ENCODE results near the gene OSBPL7.

Gene OSBPL7

GRCh38 chr17:47820033-47820789 lies 1.4 kb downstream of the OSBPL7 start:
- no peak for TF ChIP-seq TAF1 (IDR thresholded peaks at IDR 0.05; ENCODE audit: borderline replicate concordance, insufficient read depth, low read length)

- no peak for TF ChIP-seq POLR2AphosphoS5 (IDR thresholded peaks at IDR 0.05; ENCODE audit: low read depth, low read length)
- TF ChIP-seq FOXP2 (optimal IDR thresholded peaks at IDR 0.05; ENCODE audit: borderline replicate concordance, extremely low read depth, extremely low read length, insufficient read depth): no peak
- TF ChIP-seq TAF1 (IDR thresholded peaks at IDR 0.05; ENCODE audit: borderline replicate concordance, insufficient read depth, low read length): no peak
- TF ChIP-seq, protein P1, sequence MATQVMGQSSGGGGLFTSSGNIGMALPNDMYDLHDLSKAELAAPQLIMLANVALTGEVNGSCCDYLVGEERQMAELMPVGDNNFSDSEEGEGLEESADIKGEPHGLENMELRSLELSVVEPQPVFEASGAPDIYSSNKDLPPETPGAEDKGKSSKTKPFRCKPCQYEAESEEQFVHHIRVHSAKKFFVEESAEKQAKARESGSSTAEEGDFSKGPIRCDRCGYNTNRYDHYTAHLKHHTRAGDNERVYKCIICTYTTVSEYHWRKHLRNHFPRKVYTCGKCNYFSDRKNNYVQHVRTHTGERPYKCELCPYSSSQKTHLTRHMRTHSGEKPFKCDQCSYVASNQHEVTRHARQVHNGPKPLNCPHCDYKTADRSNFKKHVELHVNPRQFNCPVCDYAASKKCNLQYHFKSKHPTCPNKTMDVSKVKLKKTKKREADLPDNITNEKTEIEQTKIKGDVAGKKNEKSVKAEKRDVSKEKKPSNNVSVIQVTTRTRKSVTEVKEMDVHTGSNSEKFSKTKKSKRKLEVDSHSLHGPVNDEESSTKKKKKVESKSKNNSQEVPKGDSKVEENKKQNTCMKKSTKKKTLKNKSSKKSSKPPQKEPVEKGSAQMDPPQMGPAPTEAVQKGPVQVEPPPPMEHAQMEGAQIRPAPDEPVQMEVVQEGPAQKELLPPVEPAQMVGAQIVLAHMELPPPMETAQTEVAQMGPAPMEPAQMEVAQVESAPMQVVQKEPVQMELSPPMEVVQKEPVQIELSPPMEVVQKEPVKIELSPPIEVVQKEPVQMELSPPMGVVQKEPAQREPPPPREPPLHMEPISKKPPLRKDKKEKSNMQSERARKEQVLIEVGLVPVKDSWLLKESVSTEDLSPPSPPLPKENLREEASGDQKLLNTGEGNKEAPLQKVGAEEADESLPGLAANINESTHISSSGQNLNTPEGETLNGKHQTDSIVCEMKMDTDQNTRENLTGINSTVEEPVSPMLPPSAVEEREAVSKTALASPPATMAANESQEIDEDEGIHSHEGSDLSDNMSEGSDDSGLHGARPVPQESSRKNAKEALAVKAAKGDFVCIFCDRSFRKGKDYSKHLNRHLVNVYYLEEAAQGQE (IDR thresholded peaks at IDR 0.05; ENCODE audit: insufficient read depth in 1 of 2, low read depth in 2 of 2, low read length in 2 of 2): no peak
- TF ChIP-seq SIN3A (IDR thresholded peaks at IDR 0.05; ENCODE audit: borderline replicate concordance, insufficient read depth, low read length): no peak
Measured at GRCh38 chr17:47819475-47819874, 2.1 kb downstream of the OSBPL7 start.

DNA sequence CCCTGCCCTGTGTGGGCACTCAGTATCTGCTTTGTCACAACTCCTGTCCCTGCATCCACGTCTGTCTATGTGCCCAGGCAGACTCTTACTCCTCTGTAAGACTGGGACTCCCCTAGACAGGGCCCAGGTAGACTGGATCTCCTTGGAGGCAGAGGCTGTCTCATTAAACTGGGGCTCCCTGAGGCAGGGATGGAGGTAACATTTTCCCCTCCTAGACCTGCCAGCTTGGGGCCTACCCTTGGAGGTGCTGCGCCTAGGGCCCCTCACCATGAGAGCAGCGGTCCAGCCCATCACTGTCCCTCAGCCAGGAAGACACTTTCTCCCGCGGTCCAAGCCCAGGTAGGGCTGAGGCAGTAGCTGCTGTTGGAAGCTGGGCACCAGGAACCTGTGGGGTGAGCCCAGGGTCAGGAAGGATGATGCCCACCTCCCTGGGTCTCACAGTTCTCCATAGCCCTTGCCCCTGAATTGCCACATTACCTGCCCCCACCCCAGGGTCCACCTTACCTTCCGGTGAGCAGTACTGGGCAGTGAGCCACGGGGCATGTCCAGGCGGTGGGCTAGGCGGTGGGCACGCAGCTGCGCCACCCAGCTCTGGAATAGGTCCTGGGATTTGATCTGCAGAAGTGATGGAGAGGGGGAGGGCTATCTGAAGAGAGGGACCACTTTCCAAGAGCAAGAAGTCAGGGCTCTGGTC lies 3.4 kb downstream of the OSBPL7 start:
- TF ChIP-seq POLR2AphosphoS5 (IDR thresholded peaks at IDR 0.05; ENCODE audit: low read depth, low read length): no peak

DNA sequence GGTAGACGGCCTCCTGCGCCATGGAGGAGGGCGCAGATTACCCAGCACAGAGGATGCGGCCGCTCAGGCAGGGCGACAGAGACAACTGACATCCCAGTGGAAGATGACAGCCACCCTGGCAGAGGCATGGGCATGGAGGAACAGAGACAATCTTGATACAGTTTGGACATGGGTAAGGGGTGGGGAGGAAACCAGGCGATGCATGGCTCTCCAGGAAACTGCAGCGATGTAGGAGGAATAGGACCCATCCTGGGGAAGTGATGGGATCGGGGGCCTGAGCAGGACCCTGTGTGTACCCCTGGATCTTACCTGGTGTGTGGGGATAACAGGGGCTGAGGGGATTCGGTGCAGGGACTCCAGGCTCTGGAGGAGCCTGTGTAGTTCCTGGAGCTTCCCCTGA lies 4.6 kb downstream of the OSBPL7 start:
- TF ChIP-seq FOXP2 (optimal IDR thresholded peaks at IDR 0.05; ENCODE audit: borderline replicate concordance, extremely low read depth, extremely low read length, insufficient read depth) (no peak), POLR2AphosphoS5 (IDR thresholded peaks at IDR 0.05; ENCODE audit: low read depth, low read length) (no peak)

- no peak for TF ChIP-seq TAF1 (IDR thresholded peaks at IDR 0.05; ENCODE audit: borderline replicate concordance, insufficient read depth, low read length)
- TF ChIP-seq FOXP2 (optimal IDR thresholded peaks at IDR 0.05; ENCODE audit: borderline replicate concordance, extremely low read depth, extremely low read length, insufficient read depth): no peak
- TF ChIP-seq SIN3A (IDR thresholded peaks at IDR 0.05; ENCODE audit: borderline replicate concordance, insufficient read depth, low read length): no peak
- TF ChIP-seq POLR2AphosphoS5 (IDR thresholded peaks at IDR 0.05; ENCODE audit: low read depth, low read length): no peak
Measured at GRCh38 chr17:47816111-47816735, 5.4 kb downstream of the OSBPL7 start.

DNA sequence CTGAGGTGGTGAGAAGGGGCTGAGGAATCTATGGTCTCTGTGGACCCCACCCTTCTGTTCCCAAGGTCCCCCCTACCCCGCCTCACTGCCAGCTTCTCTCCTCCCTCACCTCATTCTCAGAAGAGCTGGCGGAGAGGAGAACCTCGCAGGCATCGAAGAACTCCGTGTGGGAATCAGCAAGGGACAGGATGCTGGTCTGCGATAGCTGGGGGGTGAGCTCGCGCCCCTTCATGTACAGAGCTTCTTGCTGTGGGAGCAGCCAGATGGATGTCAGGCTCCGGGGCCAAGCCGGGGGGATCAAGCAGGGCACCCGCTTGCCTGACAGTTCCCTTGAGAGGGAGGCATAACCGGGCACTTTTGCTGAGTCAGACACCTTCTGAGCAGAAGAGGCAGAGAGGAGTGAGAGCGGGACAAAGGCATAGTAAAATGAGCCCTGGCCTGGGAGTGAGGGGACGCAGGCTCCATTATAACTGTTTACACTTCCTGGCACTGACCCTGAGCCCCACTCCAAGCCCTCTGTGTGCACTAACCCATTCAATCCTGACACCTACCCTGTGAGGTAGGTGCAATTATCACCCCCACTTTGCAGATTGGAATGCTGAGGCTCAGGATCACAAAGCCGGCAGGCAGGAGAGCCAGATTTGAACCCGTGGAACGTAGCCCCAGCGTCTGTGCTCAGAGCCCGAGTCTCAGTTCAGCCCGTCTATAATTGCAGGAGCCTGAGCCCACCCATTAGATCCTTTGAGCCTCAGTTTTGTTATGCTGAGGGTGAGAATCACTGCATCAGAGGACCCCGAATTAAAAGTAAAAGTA lies 6.3 kb downstream of the OSBPL7 start:
- TF ChIP-seq, protein P1 (IDR thresholded peaks at IDR 0.05; ENCODE audit: insufficient read depth in 1 of 2, low read depth in 2 of 2, low read length in 2 of 2): no peak

- TF ChIP-seq, protein P1 (IDR thresholded peaks at IDR 0.05; ENCODE audit: insufficient read depth in 1 of 2, low read depth in 2 of 2, low read length in 2 of 2): no peak
- no peak for TF ChIP-seq TAF1 (IDR thresholded peaks at IDR 0.05; ENCODE audit: borderline replicate concordance, insufficient read depth, low read length)
- TF ChIP-seq SIN3A (IDR thresholded peaks at IDR 0.05; ENCODE audit: borderline replicate concordance, insufficient read depth, low read length): no peak
- no peak for TF ChIP-seq FOXP2 (optimal IDR thresholded peaks at IDR 0.05; ENCODE audit: borderline replicate concordance, extremely low read depth, extremely low read length, insufficient read depth)
- no peak for TF ChIP-seq POLR2AphosphoS5 (IDR thresholded peaks at IDR 0.05; ENCODE audit: low read depth, low read length)
Measured at GRCh38 chr17:47813512-47814031, 8.0 kb downstream of the OSBPL7 start.
